DND-41 (cell line): Measurements from ENCODE around the gene TMEM127.

ENCODE experiments used
- ATAC-seq: fragments of 200-7000 bp; cut with Tn5 transposase; 3 replicates; pipeline ENCODE4 v1.9.1; 2021; ENCODE audit warnings: low read depth; ENCODE audit not compliant: insufficient read depth
- DNase-seq: peaks from one replicate; pipeline ENCODE4 v3.0.0-alpha.2; 2020
- H2AFZ ChIP-seq: 2 replicates; pipeline ENCODE4 v1.6.0; 2012; ENCODE audit warnings: low read depth, low read length
- H3K27ac ChIP-seq: 2 replicates; pipeline ENCODE4 v1.5.1; 2012; ENCODE audit warnings: low read length, inconsistent platforms
- H3K27me3 ChIP-seq: fragments of 200-600 bp; sonication (generic); 2 replicates; pipeline ENCODE4 v1.6.0; 2012; ENCODE audit warnings: low read length, mild to moderate bottlenecking, inconsistent platforms; ENCODE audit not compliant: insufficient read depth, poor library complexity
- H3K36me3 ChIP-seq: 2 replicates; pipeline ENCODE4 v1.5.1; 2012; ENCODE audit warnings: low read length, inconsistent platforms; ENCODE audit not compliant: insufficient read depth
- H3K4me1 ChIP-seq: 2 replicates; pipeline ENCODE4 v1.5.1; 2012; ENCODE audit warnings: mild to moderate bottlenecking, low read length; ENCODE audit not compliant: insufficient read depth
- H3K4me2 ChIP-seq: 2 replicates; pipeline ENCODE4 v1.6.0; 2012; ENCODE audit warnings: mild to moderate bottlenecking, moderate library complexity, low read length, inconsistent platforms; ENCODE audit not compliant: insufficient read depth
- H3K4me3 ChIP-seq, 2 experiments: fragments of 200-600 bp in 1 of 2; shearing (Covaris generic) in 1 of 2; 2 replicates each; pipeline ENCODE4 v1.5.1; 2012 to 2016; ENCODE audit warnings: inconsistent platforms in 2 of 2, low read length in 2 of 2, mild to moderate bottlenecking in 2 of 2, low read depth in 1 of 2, moderate library complexity in 1 of 2
- H3K79me2 ChIP-seq: 2 replicates; pipeline ENCODE4 v1.6.0; 2012; ENCODE audit warnings: low read length, inconsistent platforms; ENCODE audit not compliant: insufficient read depth
- H3K9ac ChIP-seq: 2 replicates; pipeline ENCODE4 v1.6.0; 2012; ENCODE audit warnings: low read depth, mild to moderate bottlenecking, inconsistent platforms, low read length, moderate library complexity
- H3K9me3 ChIP-seq: 2 replicates; pipeline ENCODE4 v1.5.1; 2012; ENCODE audit warnings: low read length, moderate library complexity, mild to moderate bottlenecking, inconsistent platforms; ENCODE audit not compliant: insufficient read depth, severe bottlenecking
- H4K20me1 ChIP-seq: 2 replicates; pipeline ENCODE4 v1.6.0; 2012; ENCODE audit warnings: low read length; ENCODE audit not compliant: insufficient read depth
- EZH2 ChIP-seq: IDR thresholded peaks from 3 replicates; pipeline ENCODE4 v1.6.1; 2012; ENCODE audit warnings: borderline replicate concordance, low read depth, mild to moderate bottlenecking, moderate library complexity, low read length, inconsistent platforms; ENCODE audit not compliant: severe bottlenecking
- TF ChIP-seq, protein P1 (sequence below): IDR thresholded peaks from 2 replicates; pipeline ENCODE4 v1.5.1; 2012; ENCODE audit warnings: borderline replicate concordance, low read length, moderate library complexity, mild to moderate bottlenecking; ENCODE audit not compliant: poor library complexity, severe bottlenecking; ENCODE audit errors: extremely low read depth

Gene TMEM127

GRCh38 chr2:96306370-96306769 lies 40.6 kb upstream of the TMEM127 start:
- H3K36me3 ChIP-seq: peaks cover 32% of the 10 kb centered on the region
- H3K9me3 ChIP-seq: no peaks in the 10 kb centered on the region
- H3K4me2 ChIP-seq: peak overlapping the region; percentile 71
- no peak for ATAC-seq
- no peak for TF ChIP-seq EZH2
- TF ChIP-seq, protein P1, sequence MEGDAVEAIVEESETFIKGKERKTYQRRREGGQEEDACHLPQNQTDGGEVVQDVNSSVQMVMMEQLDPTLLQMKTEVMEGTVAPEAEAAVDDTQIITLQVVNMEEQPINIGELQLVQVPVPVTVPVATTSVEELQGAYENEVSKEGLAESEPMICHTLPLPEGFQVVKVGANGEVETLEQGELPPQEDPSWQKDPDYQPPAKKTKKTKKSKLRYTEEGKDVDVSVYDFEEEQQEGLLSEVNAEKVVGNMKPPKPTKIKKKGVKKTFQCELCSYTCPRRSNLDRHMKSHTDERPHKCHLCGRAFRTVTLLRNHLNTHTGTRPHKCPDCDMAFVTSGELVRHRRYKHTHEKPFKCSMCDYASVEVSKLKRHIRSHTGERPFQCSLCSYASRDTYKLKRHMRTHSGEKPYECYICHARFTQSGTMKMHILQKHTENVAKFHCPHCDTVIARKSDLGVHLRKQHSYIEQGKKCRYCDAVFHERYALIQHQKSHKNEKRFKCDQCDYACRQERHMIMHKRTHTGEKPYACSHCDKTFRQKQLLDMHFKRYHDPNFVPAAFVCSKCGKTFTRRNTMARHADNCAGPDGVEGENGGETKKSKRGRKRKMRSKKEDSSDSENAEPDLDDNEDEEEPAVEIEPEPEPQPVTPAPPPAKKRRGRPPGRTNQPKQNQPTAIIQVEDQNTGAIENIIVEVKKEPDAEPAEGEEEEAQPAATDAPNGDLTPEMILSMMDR: no peak
- peak overlapping the region; percentile 73 for H2AFZ ChIP-seq
- peaks cover 49% of the 10 kb centered on the region for H3K4me1 ChIP-seq
- no peaks in the 10 kb centered on the region for H3K27me3 ChIP-seq
- peak overlapping the region; percentile 90 for H3K27ac ChIP-seq
- H3K4me3 ChIP-seq: peak overlapping the region; percentile 45 to 73; a peak in 3 of 4 replicates
- H3K9ac ChIP-seq: peak overlapping the region; percentile 70
- peaks cover 18% of the 10 kb centered on the region; the same call in 1 of the 2 replicates for H4K20me1 ChIP-seq
- peaks cover 52% of the 10 kb centered on the region for H3K79me2 ChIP-seq
- no peak for DNase-seq

GRCh38 chr2:96305979-96306308 lies 40.1 kb upstream of the TMEM127 start:
- peak overlapping the region; percentile 73 for H2AFZ ChIP-seq
- H3K79me2 ChIP-seq: peaks cover 57% of the 10 kb centered on the region
- H3K4me2 ChIP-seq: peak overlapping the region; percentile 71
- peaks cover 37% of the 10 kb centered on the region for H3K36me3 ChIP-seq
- H3K27me3 ChIP-seq: no peaks in the 10 kb centered on the region
- H4K20me1 ChIP-seq: peaks cover 23% of the 10 kb centered on the region; the same call in 1 of the 2 replicates
- H3K9ac ChIP-seq: peak overlapping the region; percentile 70
- peaks cover 49% of the 10 kb centered on the region for H3K4me1 ChIP-seq
- no peak for DNase-seq
- H3K4me3 ChIP-seq: peak overlapping the region; percentile 45 to 73
- H3K9me3 ChIP-seq: no peaks in the 10 kb centered on the region
- peak overlapping the region; percentile 90 for H3K27ac ChIP-seq
- peak; percentile 9; the same call in 2 of the 3 replicates for ATAC-seq
- TF ChIP-seq, protein P1: no peak
- no peak for TF ChIP-seq EZH2

DNA sequence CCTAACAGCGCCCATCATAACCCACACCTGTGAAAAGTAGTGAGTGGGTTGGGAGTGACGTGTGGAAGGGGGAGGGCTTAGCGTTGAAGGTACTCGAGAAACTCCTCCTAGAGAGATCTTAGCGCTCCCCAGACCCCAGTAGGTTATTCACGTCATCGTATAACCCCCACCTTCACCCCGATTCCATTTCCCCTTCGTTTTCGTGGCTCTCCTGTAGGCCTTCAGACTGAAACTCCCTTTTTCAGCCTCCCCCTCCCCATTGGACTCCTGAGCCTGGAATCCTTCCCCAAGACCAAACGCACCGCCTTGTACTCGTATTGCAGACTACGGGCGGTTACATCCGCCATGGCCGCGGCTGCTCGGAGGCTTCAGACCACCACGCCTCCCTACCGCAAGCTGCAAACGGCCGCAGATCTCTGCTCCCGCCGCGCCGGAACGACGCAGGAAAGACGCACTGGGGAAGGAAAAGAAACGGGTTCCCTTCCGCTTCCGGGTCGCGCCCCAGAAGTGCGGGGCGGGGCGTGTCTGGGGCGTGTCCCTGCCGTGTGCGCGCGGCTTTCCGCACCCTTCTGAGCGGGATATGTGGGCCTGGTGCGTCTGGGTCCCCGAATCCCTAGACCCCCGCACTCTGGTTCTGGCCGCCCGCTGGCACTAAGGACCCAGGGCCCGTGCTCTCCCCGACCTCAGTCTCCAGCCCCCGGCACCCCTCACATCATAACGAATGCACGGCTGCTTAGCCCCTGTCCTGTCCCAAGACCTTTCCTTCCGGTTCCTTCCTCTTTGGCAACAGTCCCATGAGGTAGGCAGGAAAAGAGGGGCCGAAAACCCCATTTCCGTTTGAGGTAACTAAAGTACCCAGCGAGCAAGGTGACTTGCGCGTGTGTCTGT lies 39.5 kb upstream of the TMEM127 start, which contains the start of gene SNRNP200:
SNRNP200 (minus strand) TSS at position 456 of the 888 bp plus-strand sequence; CDS start at position 347, 109 bp downstream.
- H3K4me3 ChIP-seq: peak within 1 kb of the TSS; percentile 45 to 73
- H3K27me3 ChIP-seq: no peaks in the 10 kb centered on the region
- H3K4me1 ChIP-seq: peaks cover 49% of the 10 kb centered on the region
- DNase-seq (peak; percentile 93), ATAC-seq (peak; percentile 95)
- H3K9ac ChIP-seq: peak within 1 kb of the TSS; percentile 70
- H2AFZ ChIP-seq: peak within 1 kb of the TSS; percentile 73
- H3K36me3 ChIP-seq: peaks cover 43% of the 10 kb centered on the region
- peaks cover 25% of the 10 kb centered on the region; the same call in 1 of the 2 replicates for H4K20me1 ChIP-seq
- peak within 1 kb of the TSS; percentile 90 for H3K27ac ChIP-seq
- no peaks in the 10 kb centered on the region for H3K9me3 ChIP-seq
- H3K4me2 ChIP-seq: peak within 1 kb of the TSS; percentile 71
- peaks cover 59% of the 10 kb centered on the region for H3K79me2 ChIP-seq
- TF ChIP-seq EZH2: no peak
- TF ChIP-seq, protein P1: peak; percentile 1
